ENCODE data around the gene PRPF4. TPM values are rescaled to one million over a fixed set of nuclear protein-coding genes. Genes with fewer than 3 reads are reported as not detected.

Gene PRPF4
- total RNA-seq, 1 donor from 2014 or later = 18.3 TPM

DNA sequence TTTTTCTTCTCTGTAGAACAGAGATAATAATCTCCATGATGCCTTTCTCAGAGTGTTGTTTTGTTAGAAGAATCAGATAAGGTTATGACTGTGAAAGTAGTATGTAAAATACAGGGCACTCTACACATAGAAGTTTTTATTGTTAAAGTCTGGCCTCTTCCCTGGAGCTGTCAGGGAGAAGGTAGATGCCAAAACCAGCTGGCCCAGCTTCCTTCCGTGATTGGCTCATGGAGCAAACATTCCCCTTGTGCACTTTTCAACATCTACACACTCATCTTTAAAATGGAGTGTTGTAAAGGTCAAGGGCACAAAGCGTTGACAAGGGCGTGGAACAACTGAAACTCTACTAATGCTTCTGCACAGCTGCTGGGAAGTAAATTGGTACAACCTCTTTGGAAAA is 35.1 kb downstream of the PRPF4 start:
- DNase-seq (ENCODE audit: low spot score) = no peak

GRCh38 chr9:113311961-113312360 is 36.5 kb downstream of the PRPF4 start:
- no peak for DNase-seq (ENCODE audit: low spot score)

- no peak for DNase-seq (ENCODE audit: low spot score)
These were observed 37.8 kb downstream of the PRPF4 start for GRCh38 chr9:113313261-113313660.

- DNase-seq (ENCODE audit: low spot score) = no peak
These were observed 39.8 kb downstream of the PRPF4 start for GRCh38 chr9:113315231-113315630.

- no peak for DNase-seq (ENCODE audit: low spot score)
These were observed 40.6 kb downstream of the PRPF4 start for GRCh38 chr9:113316030-113316429.

GRCh38 chr9:113317777-113318176 is 42.3 kb downstream of the PRPF4 start:
- no peak for DNase-seq (ENCODE audit: low spot score)

- DNase-seq (ENCODE audit: low spot score) = no peak
These were observed 43.6 kb downstream of the PRPF4 start for GRCh38 chr9:113319054-113319453.

- no peak for DNase-seq (ENCODE audit: low spot score)
These were observed 44.6 kb downstream of the PRPF4 start for GRCh38 chr9:113320051-113320450.

- no peak for DNase-seq (ENCODE audit: low spot score)
These were observed 47.2 kb downstream of the PRPF4 start for GRCh38 chr9:113322671-113323070.

GRCh38 chr9:113326230-113326629 is 50.8 kb downstream of the PRPF4 start:
- no peak for DNase-seq (ENCODE audit: low spot score)

GRCh38 chr9:113328045-113328782 is 52.8 kb downstream of the PRPF4 start:
- DNase-seq (ENCODE audit: low spot score) = no peak

- DNase-seq (ENCODE audit: low spot score) = no peak
These were observed 56.3 kb downstream of the PRPF4 start for GRCh38 chr9:113331780-113332179.

- DNase-seq (ENCODE audit: low spot score) = no peak
These were observed 62.3 kb downstream of the PRPF4 start for GRCh38 chr9:113337714-113338113.

GRCh38 chr9:113340011-113340699 is 64.7 kb downstream of the PRPF4 start, which contains the start of gene WDR31:
WDR31 (minus strand) TSS chr9:113340275; CDS start chr9:113332022, 8,253 bp downstream.
- DNase-seq (ENCODE audit: low spot score) = peak; percentile 95

DNA sequence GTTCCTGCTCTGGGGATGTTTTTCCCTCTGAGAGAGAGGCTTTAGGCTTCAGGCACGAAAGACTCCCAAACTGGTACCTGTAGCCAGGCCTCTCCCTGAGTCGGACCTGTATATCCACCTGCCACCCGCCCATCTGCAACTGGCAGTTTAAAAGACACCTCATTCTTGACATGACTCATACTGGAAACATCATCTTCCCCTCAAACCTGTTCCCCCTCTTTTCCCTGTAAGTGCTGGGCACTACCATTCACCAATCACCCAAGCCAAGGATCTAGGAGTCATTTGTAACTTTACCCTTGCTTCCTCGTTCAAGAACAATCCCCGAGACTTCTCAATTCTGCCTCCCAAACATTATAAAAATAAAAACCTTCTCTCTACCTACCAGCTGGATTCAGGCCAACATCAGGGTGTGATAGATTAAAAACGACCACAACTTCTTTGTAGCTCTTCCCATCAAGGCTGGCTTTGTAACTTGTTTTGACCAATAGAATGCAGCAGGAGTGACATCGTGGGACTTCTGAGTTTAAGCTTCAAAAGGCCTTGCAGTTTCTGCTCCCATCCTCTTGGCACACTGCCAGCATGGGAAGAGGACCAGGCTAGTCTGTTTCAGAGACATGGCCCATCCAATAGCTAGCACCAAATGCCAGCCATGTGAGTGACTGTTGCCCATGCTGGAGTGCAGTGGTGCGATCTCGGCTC is 66.4 kb downstream of the PRPF4 start:
- no peak for DNase-seq (ENCODE audit: low spot score)

Other genes starting within 250 kb of the PRPF4 start
- gene ZFP37, start 218.9 kb upstream of the PRPF4 start, total RNA-seq = 2.0 TPM
- gene SLC31A2, start 124.7 kb upstream of the PRPF4 start, total RNA-seq = 62.4 TPM
- 37.3 TPM for gene FKBP15, start 54.4 kb upstream of the PRPF4 start, total RNA-seq
- gene SLC31A1, start 54.1 kb upstream of the PRPF4 start, total RNA-seq = 34.6 TPM
- gene CDC26, start 86 bp upstream of the PRPF4 start, total RNA-seq = 32.7 TPM
- gene RNF183, start 27.7 kb downstream of the PRPF4 start, total RNA-seq = not detected
- 4.9 TPM for gene WDR31, start 64.6 kb downstream of the PRPF4 start, total RNA-seq
- gene BSPRY, start 73.9 kb downstream of the PRPF4 start, total RNA-seq = 0.19 TPM
- 15.4 TPM for gene HDHD3, start 101.3 kb downstream of the PRPF4 start, total RNA-seq
- 52.8 TPM for gene ALAD, start 125.6 kb downstream of the PRPF4 start, total RNA-seq
- 26.4 TPM for gene POLE3, start 135.0 kb downstream of the PRPF4 start, total RNA-seq
- gene C9orf43, start 135.1 kb downstream of the PRPF4 start, total RNA-seq = 0.45 TPM
- 116 TPM for gene RGS3, start 188.1 kb downstream of the PRPF4 start, total RNA-seq

Measured in mesenteric fat pad (tissue), 1 donor.